ENCODE results near the gene IRS1.
A peak's percentile ranks its signal among the peaks of the same experiment; 100 is the strongest.

Gene IRS1

GRCh38 chr2:226790011-226790410 lies 9.6 kb downstream of the IRS1 start:
- no peak for DNase-seq (ENCODE audit: low read depth)

GRCh38 chr2:226788881-226789490 lies 10.6 kb downstream of the IRS1 start:
- DNase-seq (ENCODE audit: low read depth): no peak

DNA sequence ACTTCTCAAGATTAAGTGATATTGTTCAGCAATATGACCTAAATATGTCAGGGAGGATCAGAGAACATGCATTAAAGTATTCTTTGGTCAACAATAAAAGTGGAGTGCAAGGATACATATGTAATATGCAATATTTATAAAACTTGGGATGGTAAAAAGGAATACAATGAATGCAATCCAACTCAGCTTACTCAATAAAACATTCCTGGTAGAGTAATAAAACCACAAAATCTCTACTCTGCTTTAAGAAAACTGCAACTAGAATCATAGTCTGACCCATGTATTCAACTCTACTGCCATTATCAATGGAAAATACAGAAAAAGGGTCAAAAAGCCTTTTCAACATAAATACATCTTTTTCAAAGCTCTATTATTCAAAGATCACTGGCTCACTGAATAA lies 11.6 kb downstream of the IRS1 start:
- DNase-seq (ENCODE audit: low read depth): no peak

- DNase-seq (ENCODE audit: low read depth): no peak
These were observed 15.7 kb downstream of the IRS1 start for GRCh38 chr2:226783885-226784284.

DNA sequence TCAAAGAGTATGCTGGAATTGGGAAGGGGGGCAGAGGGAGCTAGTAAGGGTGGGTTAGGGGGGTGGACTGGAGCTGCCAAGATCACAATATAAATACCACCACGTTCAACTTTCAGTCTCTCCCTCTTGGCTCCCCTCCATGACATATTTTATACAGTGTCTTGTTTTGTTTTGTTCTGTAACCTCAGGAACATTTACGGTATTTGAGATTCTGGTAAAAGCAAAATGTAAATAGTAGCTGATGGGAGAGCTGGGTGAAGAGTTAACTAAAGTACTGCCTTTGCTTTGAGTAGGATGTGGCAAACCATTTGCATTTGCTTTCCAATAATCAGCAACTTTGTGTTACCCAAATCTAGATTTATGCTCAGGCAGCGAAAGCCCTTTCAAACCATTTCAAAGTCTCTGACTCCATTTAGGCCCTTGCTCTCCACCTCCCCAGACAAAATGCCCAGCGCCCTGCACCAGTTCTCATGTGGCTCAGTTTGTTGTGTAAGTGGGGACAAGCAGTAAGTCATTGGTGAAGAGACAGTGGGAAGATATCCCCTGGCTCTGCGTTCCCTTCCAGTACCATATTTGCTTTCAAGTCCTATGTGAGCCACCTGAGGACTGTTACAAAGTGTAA lies 17.4 kb downstream of the IRS1 start:
- DNase-seq (ENCODE audit: low read depth): no peak

DNA sequence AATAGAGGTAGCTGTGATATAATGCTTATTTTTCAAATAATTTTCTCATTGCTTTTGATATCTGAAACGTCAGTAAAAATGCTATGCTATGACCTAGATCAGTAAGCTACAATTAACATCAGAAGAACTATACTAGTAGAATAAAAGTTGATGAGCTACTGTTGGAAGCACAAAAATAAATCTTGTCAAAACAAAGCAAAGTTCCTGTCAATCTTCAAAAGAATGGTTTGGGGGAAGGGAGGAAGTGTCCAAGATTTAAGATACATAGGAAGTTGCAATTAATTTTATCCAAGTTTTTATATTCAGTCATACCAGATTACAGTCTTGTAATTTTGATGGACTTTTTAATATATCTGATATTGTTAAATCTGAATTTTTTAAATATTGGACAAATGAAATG lies 19.2 kb downstream of the IRS1 start:
- DNase-seq (ENCODE audit: low read depth): no peak

DNA sequence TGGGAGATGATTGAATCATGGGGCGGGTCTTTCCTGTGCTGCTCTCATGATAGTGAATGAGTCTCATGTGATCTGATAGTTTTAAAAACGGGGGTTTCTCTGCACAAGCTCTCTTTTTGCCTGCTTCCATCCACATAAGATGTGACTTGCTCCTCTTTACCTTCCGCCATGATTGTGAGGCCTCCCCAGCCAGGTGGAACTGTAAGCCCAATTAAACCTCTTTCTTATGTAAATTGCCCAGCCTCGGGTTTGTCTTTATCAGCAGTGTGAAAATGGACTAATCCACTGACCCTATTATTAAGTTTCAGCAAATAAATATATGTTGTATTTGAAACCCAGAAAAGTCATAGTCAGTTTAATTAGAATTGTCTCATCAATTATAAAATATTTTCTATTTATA lies 22.0 kb downstream of the IRS1 start:
- DNase-seq (ENCODE audit: low read depth): no peak

DNA sequence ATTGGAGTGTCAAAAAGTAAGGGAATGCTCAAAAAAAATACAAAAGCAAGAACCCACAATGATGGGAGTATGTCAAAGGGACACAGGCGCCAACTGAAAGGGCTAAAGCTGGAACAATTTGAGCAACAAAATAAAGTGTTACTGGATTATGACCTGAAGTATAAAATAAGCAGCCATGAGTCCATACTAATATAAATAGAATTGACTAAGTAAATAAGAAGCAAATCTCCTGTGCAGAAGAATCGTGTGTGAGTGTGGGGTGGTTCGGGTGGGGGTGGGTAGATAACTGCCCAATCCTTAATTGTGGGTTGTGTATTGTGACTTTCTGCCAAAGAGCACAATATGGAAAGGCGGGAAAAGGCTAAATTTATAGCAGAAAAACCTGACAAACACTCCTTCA lies 23.5 kb downstream of the IRS1 start:
- DNase-seq (ENCODE audit: low read depth): no peak

DNA sequence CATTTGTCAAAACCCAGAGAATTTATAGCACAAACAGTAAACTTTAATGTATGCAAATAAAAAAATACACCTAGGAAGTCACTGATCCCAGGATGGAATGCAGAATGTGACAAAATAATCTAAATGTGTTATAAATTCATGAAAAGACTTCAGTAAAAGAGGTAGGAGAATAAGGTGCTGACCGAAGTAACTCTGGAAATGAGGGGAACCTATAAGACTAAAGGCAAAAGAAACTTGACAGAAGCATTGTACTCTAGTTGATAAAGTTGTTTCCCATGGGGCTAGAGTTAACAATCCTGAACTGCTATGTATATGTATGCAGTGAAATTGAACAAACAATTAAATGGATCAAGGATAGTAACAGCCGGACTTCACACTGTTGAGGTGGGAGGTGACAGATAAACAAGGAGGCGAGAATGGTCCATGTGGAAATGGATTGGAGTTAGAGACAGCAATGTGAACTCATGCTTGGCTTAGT lies 24.5 kb downstream of the IRS1 start:
- no peak for DNase-seq (ENCODE audit: low read depth)

- no peak for DNase-seq (ENCODE audit: low read depth)
These were observed 26.3 kb downstream of the IRS1 start for GRCh38 chr2:226773291-226773690.

- no peak for DNase-seq (ENCODE audit: low read depth)
These were observed 27.0 kb downstream of the IRS1 start for GRCh38 chr2:226772389-226773179.

- no peak for DNase-seq (ENCODE audit: low read depth)
These were observed 28.6 kb downstream of the IRS1 start for GRCh38 chr2:226771067-226771466.

- DNase-seq (ENCODE audit: low read depth): no peak
These were observed 32.4 kb downstream of the IRS1 start for GRCh38 chr2:226767056-226767813.

- no peak for DNase-seq (ENCODE audit: low read depth)
These were observed 33.1 kb downstream of the IRS1 start for GRCh38 chr2:226766352-226767055.

- DNase-seq (ENCODE audit: low read depth): no peak
These were observed 36.3 kb downstream of the IRS1 start for GRCh38 chr2:226763320-226763719.

DNA sequence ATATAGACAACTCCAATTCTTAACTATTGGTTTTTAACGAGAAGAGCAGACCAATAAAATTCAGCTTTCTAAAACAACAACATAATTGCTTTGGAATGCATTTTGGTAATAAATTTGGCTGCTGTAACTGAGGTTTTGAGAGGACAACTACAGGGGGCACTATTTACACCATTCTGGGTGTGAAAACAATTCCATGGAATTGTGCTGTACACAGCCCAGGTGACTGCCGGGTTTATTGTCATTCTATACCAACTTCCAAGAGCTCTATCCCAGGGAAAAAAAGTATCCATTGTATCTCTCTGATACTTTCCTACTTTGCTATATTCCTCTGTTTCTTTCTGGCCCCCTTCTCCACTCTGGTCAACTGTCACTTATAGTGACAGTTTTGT lies 38.4 kb downstream of the IRS1 start:
- no peak for DNase-seq (ENCODE audit: low read depth)

GRCh38 chr2:226760412-226761194 lies 39.0 kb downstream of the IRS1 start:
- peak; percentile 51 for DNase-seq (ENCODE audit: low read depth)

- no peak for DNase-seq (ENCODE audit: low read depth)
These were observed 39.9 kb downstream of the IRS1 start for GRCh38 chr2:226759768-226760167.

DNA sequence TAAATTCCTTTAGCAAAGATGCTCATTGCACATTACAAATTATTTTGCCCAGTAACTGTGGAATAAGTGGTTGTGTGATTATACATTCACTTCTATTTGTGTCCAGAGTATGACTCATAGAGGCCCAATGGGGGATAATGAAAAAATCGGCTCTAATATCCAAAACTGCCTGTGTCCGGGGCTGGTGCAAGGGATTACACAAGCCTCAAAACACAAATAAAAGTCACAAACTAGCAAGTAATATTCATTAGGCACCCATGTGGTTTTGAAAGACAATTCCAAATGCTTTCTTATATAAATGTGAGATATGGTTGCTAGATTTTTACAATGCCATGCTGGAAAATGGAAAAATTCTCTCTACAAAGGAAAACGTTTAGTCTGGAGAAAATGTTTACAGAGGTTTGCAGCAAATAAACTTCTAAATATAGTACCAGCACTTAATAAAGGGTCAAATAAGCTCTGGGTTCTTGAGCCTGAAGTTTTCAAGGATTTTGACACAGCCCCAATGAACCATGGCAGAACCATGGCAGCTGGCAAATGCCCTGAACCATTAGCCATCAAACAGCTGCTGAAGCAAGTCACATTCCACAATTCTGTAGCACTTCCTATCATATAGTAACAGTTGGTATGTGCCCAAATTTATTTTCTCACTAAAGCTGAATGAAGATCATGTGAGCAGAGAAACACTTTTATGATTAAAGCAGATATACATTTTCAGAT lies 40.5 kb downstream of the IRS1 start:
- peak; percentile 69 for DNase-seq (ENCODE audit: low read depth)

DNA sequence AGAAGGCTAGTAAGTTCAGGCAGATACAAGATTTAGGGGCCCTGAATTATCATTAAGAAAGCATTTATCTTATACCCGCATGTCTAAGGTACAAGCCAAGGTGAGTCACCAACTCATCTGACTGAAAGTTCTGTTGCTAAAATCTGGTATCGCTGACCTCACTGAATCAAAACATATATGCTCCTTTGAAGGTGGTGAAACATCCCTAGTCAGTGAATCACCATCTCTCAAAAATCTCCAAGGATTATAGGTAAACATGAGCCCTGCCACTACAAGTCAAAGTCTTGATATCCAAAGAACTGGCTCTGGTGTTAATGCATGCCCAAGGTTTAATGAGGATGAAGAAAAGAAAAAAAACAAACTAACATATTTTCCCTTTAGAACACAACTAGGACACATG lies 43.5 kb downstream of the IRS1 start:
- DNase-seq (ENCODE audit: low read depth): no peak
